PC-3 (cell line): ENCODE measurements around the gene UQCC3. TPM values are rescaled to one million over a fixed set of nuclear protein-coding genes. Genes with fewer than 3 reads are reported as not detected.

ENCODE experiments used
- ATAC-seq: fragments of 200-7000 bp; cut with Tn5 transposase; 2 replicates; pipeline ENCODE4 v1.9.1; 2020; ENCODE audit warnings: mild to moderate bottlenecking, moderate library complexity
- BruUV-seq: library from RNA; stranded (reverse); fragments of 400-500 nt; replicated peaks from 2 replicates; lab custom pipeline; 2021; lab: Mats Ljungman, UMichigan
- CTCF ChIA-PET: fragments of 300-600 bp; sonication (Branson Sonifier 250); formaldehyde crosslinking; loops from one replicate; lab custom pipeline; 2022; ENCODE audit warnings: antibody characterized with exemption; lab: Charles Lee
- POLR2A ChIA-PET: fragments of 300-600 bp; sonication (Branson Sonifier 250); formaldehyde crosslinking; loops from one replicate; lab custom pipeline; 2022; ENCODE audit warnings: antibody characterized with exemption; ENCODE audit not compliant: unreplicated experiment; lab: Charles Lee
- DNase-seq: peaks from one replicate; pipeline ENCODE4 v3.0.0-alpha.2; 2015
- H2AFZ ChIP-seq: fragments of 300-600 bp; sonication (generic); 2 replicates; pipeline ENCODE4 v1.6.0; 2016; ENCODE audit warnings: antibody characterized with exemption, low read length
- H3F3A ChIP-seq: fragments of 300-600 bp; sonication (generic); one replicate; pipeline ENCODE4 v1.6.0; 2017; ENCODE audit warnings: antibody characterized with exemption, low read length, control low read depth, mild to moderate bottlenecking; ENCODE audit not compliant: unreplicated experiment
- H3K27ac ChIP-seq: fragments of 300-600 bp; sonication (generic); 2 replicates; pipeline ENCODE4 v1.5.1; 2016; ENCODE audit warnings: mild to moderate bottlenecking, low read length
- H3K27me3 ChIP-seq: fragments of 300-600 bp; sonication (generic); 2 replicates; pipeline ENCODE4 v1.6.1; 2016; ENCODE audit warnings: low read length, mixed read lengths
- H3K36me3 ChIP-seq: fragments of 300-600 bp; sonication (generic); 2 replicates; pipeline ENCODE4 v1.6.1; 2016; ENCODE audit warnings: low read depth, mixed run types, low read length, mixed read lengths
- H3K4me1 ChIP-seq: fragments of 300-600 bp; sonication (generic); 2 replicates; pipeline ENCODE4 v1.5.1; 2016; ENCODE audit warnings: low read length; ENCODE audit not compliant: insufficient read depth
- H3K4me2 ChIP-seq: fragments of 300-600 bp; sonication (generic); 2 replicates; pipeline ENCODE4 v1.6.0; 2016; ENCODE audit warnings: low read length
- H3K4me3 ChIP-seq: fragments of 300-600 bp; sonication (generic); 2 replicates; pipeline ENCODE4 v1.5.1; 2016; ENCODE audit warnings: mild to moderate bottlenecking, low read length, mixed read lengths
- H3K79me2 ChIP-seq: fragments of 300-600 bp; sonication (generic); 2 replicates; pipeline ENCODE4 v1.6.1; 2017; ENCODE audit warnings: low read length, mixed read lengths
- H3K9ac ChIP-seq: fragments of 300-600 bp; sonication (generic); 2 replicates; pipeline ENCODE4 v1.6.0; 2016; ENCODE audit warnings: mild to moderate bottlenecking, low read length
- H3K9me2 ChIP-seq: fragments of 300-600 bp; sonication (generic); replicated peaks from 2 replicates; pipeline ENCODE4 v1.6.1; 2016; ENCODE audit warnings: mixed run types, low read length, mixed read lengths
- H3K9me3 ChIP-seq: fragments of 300-600 bp; sonication (generic); 2 replicates; pipeline ENCODE4 v1.6.1; 2016; ENCODE audit warnings: low read length, mixed read lengths
- H4K20me1 ChIP-seq: fragments of 300-600 bp; sonication (generic); 2 replicates; pipeline ENCODE4 v1.6.1; 2016; ENCODE audit warnings: low read length, mixed read lengths
- CTCF ChIP-seq: fragments of 300-600 bp; sonication (generic); conservative IDR thresholded peaks from 2 replicates; pipeline ENCODE4 v1.5.1; 2017; ENCODE audit warnings: antibody characterized with exemption, low read depth, mild to moderate bottlenecking, low read length
- EZH2 ChIP-seq: fragments of 300-600 bp; sonication (generic); IDR thresholded peaks from one replicate; pipeline ENCODE4 v1.6.1; 2017; ENCODE audit warnings: antibody characterized with exemption, mild to moderate bottlenecking, low read length; ENCODE audit not compliant: unreplicated experiment
- EZH2phosphoT487 ChIP-seq: fragments of 300-600 bp; sonication (generic); IDR thresholded peaks from 2 replicates; pipeline ENCODE4 v1.6.1; 2018; ENCODE audit warnings: mild to moderate bottlenecking, antibody characterized with exemption, low read length, borderline replicate concordance
- intact Hi-C: fragments of 100-400 bp; cut with micrococcal nuclease; formaldehyde crosslinking; loops from 2 replicates; pipeline ENCODE4 v1.9.0; 2023
- total RNA-seq: library from RNA; depleted of rRNA; stranded (reverse); fragments of >200 nt; gene quantifications from 2 replicates; pipeline ENCODE4 v1.2.3, GENCODE V29; 2014

The UQCC3 gene
- total RNA-seq, 1 experiment from 2014 or later: 83.6 TPM

- ATAC-seq (no peak), DNase-seq (peak; percentile 42)
- peaks cover 45% of the 10 kb centered on the region for H3K4me1 ChIP-seq
- intact Hi-C loops: loop anchor here (5.0 kb wide), 1 partner anchor 67 kb away; the partner anchor contains the start of gene MTA2
- ChIA-PET POLR2A (interaction anchor here (0.6 to 0.7 kb wide), 2 partner anchors 20 to 101 kb away, joined by 3 to 4 read pairs; partner anchors contain the start of gene TAF6L), CTCF (no interaction called here)
- H3K4me3 ChIP-seq: peak overlapping the region; percentile 92
- no peaks in the 10 kb centered on the region for H3K9me2 ChIP-seq
- no peak overlapping the region for H2AFZ ChIP-seq
- H3K79me2 ChIP-seq: peaks cover 86% of the 10 kb centered on the region
- peaks cover 12% of the 10 kb centered on the region for H3K36me3 ChIP-seq
- TF ChIP-seq CTCF: no peak
- TF ChIP-seq EZH2: no peak
- TF ChIP-seq EZH2phosphoT487: no peak
- H4K20me1 ChIP-seq: peaks cover 14% of the 10 kb centered on the region; the same call in 1 of the 2 replicates
- no peak overlapping the region for H3K9ac ChIP-seq
- H3F3A ChIP-seq: peaks cover 13% of the 10 kb centered on the region
- peak overlapping the region; percentile 85 for H3K4me2 ChIP-seq
- no peaks in the 10 kb centered on the region for H3K27me3 ChIP-seq
- BruUV-seq: no TSS peak
- no peaks in the 10 kb centered on the region for H3K9me3 ChIP-seq
- no peak overlapping the region for H3K27ac ChIP-seq
These were observed 1.9 kb upstream of the UQCC3 start for GRCh38 chr11:62669420-62670161.

DNA sequence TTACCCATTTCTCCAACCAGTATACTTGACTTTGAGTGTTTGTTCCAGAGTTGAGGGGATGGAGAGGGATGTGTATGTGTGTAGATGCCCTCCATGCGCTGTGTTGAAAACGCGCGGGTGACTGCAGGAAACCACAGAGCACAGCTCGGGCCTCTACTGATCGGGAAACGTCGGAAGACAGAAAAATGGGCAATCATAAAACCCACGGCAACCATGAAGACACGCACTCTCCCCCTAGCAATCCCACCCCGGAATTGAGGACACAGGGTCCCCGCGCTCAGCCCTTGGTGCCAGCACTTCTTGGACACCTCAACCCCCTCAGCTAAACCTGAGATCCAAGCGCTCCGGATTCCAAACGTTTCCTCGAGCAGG is 251 bp upstream of the UQCC3 start:
- Histone ChIP-seq H3K4me2 (peak overlapping the region; percentile 85), H2AFZ (peak overlapping the region; percentile 83), H4K20me1 (peaks cover 7% of the 10 kb centered on the region; the same call in 1 of the 2 replicates), H3K27ac (peak overlapping the region; percentile 80), H3K79me2 (peaks cover 74% of the 10 kb centered on the region), H3K4me3 (peak overlapping the region; percentile 92), H3K4me1 (peaks cover 43% of the 10 kb centered on the region), H3F3A (peaks cover 13% of the 10 kb centered on the region), H3K9ac (peak overlapping the region; percentile 91), H3K36me3 (peaks cover 14% of the 10 kb centered on the region), H3K9me2 (no peaks in the 10 kb centered on the region), H3K27me3 (no peaks in the 10 kb centered on the region), H3K9me3 (no peaks in the 10 kb centered on the region)
- intact Hi-C loops: loop anchor here (5.0 kb wide), 1 partner anchor 69 kb away; the partner anchor contains the start of gene MTA2
- no peak for TF ChIP-seq EZH2phosphoT487
- no peak for TF ChIP-seq CTCF
- no peak for TF ChIP-seq EZH2
- DNase-seq (no peak), ATAC-seq (peak; percentile 11)
- ChIA-PET POLR2A (interaction anchor here (0.6 to 1.3 kb wide), 4 partner anchors 10 to 80 kb away, joined by 3 to 7 read pairs (median 4); partner anchors contain the start of genes HNRNPUL2 and TUT1), CTCF (interaction anchor here (0.5 to 0.7 kb wide), 2 partner anchors 15 to 210 kb away, joined by 3 read pairs; partner anchors contain the start of gene SLC3A2)
- BruUV-seq: no TSS peak
